ENCODE data around the gene PIP4P1. TPM values are rescaled to one million over a fixed set of nuclear protein-coding genes. Genes with fewer than 3 reads are reported as not detected.

PIP4P1 gene
- total and polyA plus RNA-seq, 2 experiments from 2014 or later, result 20.9 to 26.4 TPM

DNA sequence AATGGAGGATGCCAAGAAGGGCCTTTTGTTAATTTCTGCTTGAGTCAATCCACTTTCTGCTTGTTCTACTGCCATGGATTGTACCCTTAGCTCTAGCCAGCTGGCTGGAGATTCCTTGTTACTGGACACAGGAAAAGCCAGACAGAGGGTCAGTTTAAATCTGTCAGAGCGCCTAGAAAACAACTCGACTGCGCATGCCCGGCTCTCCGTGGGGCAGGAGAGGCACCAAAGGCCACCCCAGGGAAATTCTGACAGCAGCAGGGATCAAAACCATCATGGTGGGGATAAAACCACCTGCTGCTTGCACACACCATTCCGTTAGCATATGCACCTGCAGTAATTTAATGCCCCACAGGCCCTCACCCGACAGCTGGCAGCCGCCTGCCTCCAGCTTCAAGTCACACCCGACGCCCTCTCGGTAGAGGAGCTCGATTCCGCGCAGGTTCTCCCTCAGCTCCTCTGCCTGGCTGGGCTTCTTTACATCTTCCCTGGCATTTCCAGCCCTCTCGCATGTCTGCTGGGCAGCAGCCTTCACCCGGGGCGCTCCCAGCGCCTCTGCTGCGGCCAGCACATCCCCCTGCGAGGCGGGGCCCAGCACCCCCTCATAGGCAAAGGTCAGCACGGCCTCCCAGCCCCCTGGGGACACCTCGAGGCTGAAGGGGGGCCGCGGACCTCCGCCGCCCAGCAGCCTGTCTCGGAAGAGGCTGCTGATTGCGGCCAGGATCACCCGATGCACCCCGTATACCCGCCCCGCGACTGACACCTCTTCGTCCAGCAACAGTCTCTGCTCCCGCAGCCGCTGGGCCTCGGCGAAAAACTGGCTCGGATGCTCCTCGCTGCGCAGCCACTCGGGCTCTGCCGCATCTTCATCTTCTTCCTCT lies 26.3 kb downstream of the PIP4P1 start:
- peak overlapping the region; percentile 81 for H3K4me3 Mint-ChIP-seq
- peaks cover 32% of the 10 kb centered on the region for H3K27me3 ChIP-seq (ENCODE audit: insufficient read depth)
- ATAC-seq, result peak; percentile 79

DNA sequence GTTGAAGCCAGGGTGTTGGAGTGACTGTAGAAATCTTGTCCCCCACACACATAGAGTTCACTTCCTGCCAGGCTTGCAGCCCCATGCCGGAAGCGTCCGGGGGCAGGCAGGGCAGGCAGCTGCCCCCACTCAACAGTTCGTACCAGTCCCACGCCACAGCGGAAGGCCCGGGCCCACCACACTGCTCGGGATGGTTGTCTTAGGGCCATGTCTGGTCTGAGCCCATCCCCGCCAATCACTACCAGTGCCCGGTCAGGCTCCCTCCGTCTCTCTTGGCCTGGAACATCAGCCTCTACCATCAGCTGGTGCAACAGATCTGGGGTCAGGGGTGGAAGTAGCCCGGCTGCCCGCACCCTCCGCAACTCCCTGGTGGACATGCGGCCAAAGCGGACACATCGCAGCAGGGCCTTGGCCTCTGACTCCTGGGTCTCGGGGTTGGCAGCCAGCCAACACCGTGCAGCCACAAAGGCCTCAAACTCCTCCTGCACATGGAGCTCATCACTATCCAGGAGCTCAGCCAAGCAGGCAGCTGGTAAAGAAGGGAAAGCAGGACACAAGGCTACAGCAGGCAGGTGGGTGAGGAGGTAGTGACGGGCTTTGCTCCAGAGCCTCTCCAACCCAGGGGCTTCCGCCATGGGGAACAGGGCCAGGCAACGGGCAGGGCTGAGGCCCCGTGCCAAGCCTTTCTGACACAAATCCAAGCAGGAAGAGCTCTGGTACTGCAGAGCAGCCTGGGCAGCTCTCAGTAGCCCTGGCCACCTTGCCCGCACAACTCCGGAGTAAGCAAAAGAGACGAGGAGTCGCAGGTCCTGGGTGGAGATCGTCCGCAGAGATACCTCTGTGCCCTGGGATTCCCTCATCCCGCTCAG lies 31.2 kb downstream of the PIP4P1 start:
- Histone ChIP-seq H3K4me3 (no peak overlapping the region), H3F3A (replicated peaks; ENCODE audit: low read depth) (0 out of 2 replicates have a peak, but pooled peaks cover 2% of the 10 kb centered on the region), H3K79me2 (replicated peaks; ENCODE audit: insufficient read depth) (no peaks in the 10 kb centered on the region), H3K9me2 (ENCODE audit: insufficient read depth) (peaks cover 5% of the 10 kb centered on the region; the same call in 1 of the 2 replicates), H3K4me2 (no peak overlapping the region), H3K27ac (ENCODE audit: low read depth) (no peak overlapping the region), H2AFZ (no peak overlapping the region; the same call in 1 of the 2 replicates), H3K4me1 (ENCODE audit: insufficient read depth) (peaks cover 6% of the 10 kb centered on the region), H3K27me3 (ENCODE audit: insufficient read depth) (peaks cover 15% of the 10 kb centered on the region), H3K36me3 (ENCODE audit: insufficient read depth) (no peaks in the 10 kb centered on the region), H4K20me1 (replicated peaks; ENCODE audit: insufficient read depth) (no peaks in the 10 kb centered on the region)
- peaks cover 15% of the 10 kb centered on the region; the same call in 2 of the 3 replicates for H3K4me1 Mint-ChIP-seq
- no peak for ATAC-seq
- H3K4me3 Mint-ChIP-seq, result no peak overlapping the region
- H3K27ac Mint-ChIP-seq, result no peak overlapping the region; the same call in 1 of the 2 replicates
- no peaks in the 10 kb centered on the region for H3K9me3 Mint-ChIP-seq
- peaks cover 14% of the 10 kb centered on the region for H3K27me3 Mint-ChIP-seq (ENCODE audit: insufficient read depth, low read depth, poor library complexity)
- no peak for DNase-seq (ENCODE audit: low spot score)
- H3K36me3 Mint-ChIP-seq (ENCODE audit: low read depth), result no peaks in the 10 kb centered on the region
- no peak for TF ChIP-seq ZNF331 (CRISPR knock-in tag; IDR thresholded peaks at IDR 0.05; ENCODE audit: low read depth)
- no peak for TF ChIP-seq ZNF114 (CRISPR knock-in tag; IDR thresholded peaks at IDR 0.05)
- TF ChIP-seq, protein P1, sequence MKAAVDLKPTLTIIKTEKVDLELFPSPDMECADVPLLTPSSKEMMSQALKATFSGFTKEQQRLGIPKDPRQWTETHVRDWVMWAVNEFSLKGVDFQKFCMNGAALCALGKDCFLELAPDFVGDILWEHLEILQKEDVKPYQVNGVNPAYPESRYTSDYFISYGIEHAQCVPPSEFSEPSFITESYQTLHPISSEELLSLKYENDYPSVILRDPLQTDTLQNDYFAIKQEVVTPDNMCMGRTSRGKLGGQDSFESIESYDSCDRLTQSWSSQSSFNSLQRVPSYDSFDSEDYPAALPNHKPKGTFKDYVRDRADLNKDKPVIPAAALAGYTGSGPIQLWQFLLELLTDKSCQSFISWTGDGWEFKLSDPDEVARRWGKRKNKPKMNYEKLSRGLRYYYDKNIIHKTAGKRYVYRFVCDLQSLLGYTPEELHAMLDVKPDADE (IDR thresholded peaks at IDR 0.05), result no peak

More for the DNA sequence above, 26.3 kb downstream of the PIP4P1 start:
- Histone ChIP-seq H4K20me1 (replicated peaks; ENCODE audit: insufficient read depth) (no peaks in the 10 kb centered on the region), H3F3A (replicated peaks; ENCODE audit: low read depth) (0 out of 2 replicates have a peak, but pooled peaks cover 3% of the 10 kb centered on the region), H3K27ac (ENCODE audit: low read depth) (no peak overlapping the region), H3K4me3 (peak overlapping the region; percentile 70), H3K36me3 (ENCODE audit: insufficient read depth) (no peaks in the 10 kb centered on the region), H3K4me2 (peak overlapping the region; percentile 95), H3K4me1 (ENCODE audit: insufficient read depth) (peaks cover 2% of the 10 kb centered on the region; the same call in 1 of the 2 replicates), H3K79me2 (replicated peaks; ENCODE audit: insufficient read depth) (no peaks in the 10 kb centered on the region), H3K9me2 (ENCODE audit: insufficient read depth) (no peaks in the 10 kb centered on the region), H2AFZ (peak overlapping the region; percentile 100)
- no peaks in the 10 kb centered on the region; the same call in 2 of the 3 replicates for H3K36me3 Mint-ChIP-seq (ENCODE audit: low read depth)
- peaks cover 24% of the 10 kb centered on the region for H3K27me3 Mint-ChIP-seq (ENCODE audit: insufficient read depth, low read depth, poor library complexity)
- peaks cover 17% of the 10 kb centered on the region for H3K4me1 Mint-ChIP-seq
- no peaks in the 10 kb centered on the region; the same call in 2 of the 3 replicates for H3K9me3 Mint-ChIP-seq
- peak; percentile 59 for TF ChIP-seq EZH2 (IDR thresholded peaks at IDR 0.05; ENCODE audit: low read depth, unreplicated experiment)
- TF ChIP-seq POLR2AphosphoS5 (IDR thresholded peaks at IDR 0.05; ENCODE audit: low read depth), result no peak
- TF ChIP-seq, protein P1 (IDR thresholded peaks at IDR 0.05), result no peak
- TF ChIP-seq, protein P2, sequence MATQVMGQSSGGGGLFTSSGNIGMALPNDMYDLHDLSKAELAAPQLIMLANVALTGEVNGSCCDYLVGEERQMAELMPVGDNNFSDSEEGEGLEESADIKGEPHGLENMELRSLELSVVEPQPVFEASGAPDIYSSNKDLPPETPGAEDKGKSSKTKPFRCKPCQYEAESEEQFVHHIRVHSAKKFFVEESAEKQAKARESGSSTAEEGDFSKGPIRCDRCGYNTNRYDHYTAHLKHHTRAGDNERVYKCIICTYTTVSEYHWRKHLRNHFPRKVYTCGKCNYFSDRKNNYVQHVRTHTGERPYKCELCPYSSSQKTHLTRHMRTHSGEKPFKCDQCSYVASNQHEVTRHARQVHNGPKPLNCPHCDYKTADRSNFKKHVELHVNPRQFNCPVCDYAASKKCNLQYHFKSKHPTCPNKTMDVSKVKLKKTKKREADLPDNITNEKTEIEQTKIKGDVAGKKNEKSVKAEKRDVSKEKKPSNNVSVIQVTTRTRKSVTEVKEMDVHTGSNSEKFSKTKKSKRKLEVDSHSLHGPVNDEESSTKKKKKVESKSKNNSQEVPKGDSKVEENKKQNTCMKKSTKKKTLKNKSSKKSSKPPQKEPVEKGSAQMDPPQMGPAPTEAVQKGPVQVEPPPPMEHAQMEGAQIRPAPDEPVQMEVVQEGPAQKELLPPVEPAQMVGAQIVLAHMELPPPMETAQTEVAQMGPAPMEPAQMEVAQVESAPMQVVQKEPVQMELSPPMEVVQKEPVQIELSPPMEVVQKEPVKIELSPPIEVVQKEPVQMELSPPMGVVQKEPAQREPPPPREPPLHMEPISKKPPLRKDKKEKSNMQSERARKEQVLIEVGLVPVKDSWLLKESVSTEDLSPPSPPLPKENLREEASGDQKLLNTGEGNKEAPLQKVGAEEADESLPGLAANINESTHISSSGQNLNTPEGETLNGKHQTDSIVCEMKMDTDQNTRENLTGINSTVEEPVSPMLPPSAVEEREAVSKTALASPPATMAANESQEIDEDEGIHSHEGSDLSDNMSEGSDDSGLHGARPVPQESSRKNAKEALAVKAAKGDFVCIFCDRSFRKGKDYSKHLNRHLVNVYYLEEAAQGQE (IDR thresholded peaks at IDR 0.05; ENCODE audit: unreplicated experiment), result no peak
- H3K27ac Mint-ChIP-seq, result no peak overlapping the region
- DNase-seq (ENCODE audit: low spot score), result peak; percentile 71

All from GM23338 (cell line).